HG03064 (cell line): ENCODE results near the gene METAP1D.

Experiments used
- ATAC-seq: cut with Tn5 transposase; IDR thresholded peaks from one replicate; pipeline ENCODE4 v1.9.1; 2021; ENCODE audit warnings: low read depth; ENCODE audit not compliant: unreplicated experiment

The METAP1D gene

GRCh38 chr2:172128484-172128883 lies 128.7 kb downstream of the METAP1D start:
- ATAC-seq = no peak

DNA sequence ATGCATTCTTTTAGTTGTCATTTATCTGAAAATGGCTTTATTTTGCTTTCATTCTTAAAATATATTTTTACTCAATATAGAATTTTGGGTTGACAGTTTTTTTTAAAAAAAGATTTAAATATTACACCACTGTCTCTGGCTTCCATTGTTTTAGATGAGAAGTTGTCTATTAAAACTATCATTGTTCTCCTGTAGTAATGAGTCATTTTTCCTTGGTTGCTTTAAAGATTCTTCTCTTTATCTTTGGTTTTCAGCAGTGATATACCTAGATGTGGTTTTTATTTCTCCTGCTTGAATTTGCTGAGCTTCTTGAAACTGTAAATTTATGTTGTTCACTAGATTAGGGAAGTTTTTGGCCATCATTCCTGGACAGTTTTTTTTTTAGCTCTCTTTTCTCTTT lies 129.7 kb downstream of the METAP1D start:
- ATAC-seq = no peak
